Measurements from ENCODE around the gene PFKM. TPM values are rescaled to one million over a fixed set of nuclear protein-coding genes. Genes with fewer than 3 reads are reported as not detected.

The PFKM gene
- total RNA-seq, 2 experiments from 2014 or later = 59.7 to 65.8 TPM

DNA sequence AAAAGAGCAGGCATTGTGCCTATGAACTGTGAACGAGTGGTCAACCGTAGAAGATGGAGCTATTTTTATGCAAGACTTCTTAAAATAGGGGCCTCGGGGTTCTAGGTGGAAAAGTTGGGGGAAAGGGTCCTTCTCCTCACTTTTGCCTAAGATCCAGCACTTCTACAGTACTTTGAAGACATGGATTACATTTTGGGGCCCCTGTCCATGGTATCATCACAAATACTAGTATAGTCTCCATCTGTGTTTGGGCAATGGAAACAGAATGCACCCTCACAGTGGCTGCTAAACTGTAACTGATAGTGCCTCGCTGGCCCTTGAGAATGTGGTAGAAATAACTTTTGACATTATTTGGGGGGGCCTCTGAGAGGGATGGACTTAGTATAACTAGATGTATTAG, 58.8 kb downstream of the PFKM start:
- DNase-seq (no peak), ATAC-seq (no peak)
- no peaks in the 10 kb centered on the region for H3K36me3 Mint-ChIP-seq (ENCODE audit: low read depth)
- TF ChIP-seq, protein P1, sequence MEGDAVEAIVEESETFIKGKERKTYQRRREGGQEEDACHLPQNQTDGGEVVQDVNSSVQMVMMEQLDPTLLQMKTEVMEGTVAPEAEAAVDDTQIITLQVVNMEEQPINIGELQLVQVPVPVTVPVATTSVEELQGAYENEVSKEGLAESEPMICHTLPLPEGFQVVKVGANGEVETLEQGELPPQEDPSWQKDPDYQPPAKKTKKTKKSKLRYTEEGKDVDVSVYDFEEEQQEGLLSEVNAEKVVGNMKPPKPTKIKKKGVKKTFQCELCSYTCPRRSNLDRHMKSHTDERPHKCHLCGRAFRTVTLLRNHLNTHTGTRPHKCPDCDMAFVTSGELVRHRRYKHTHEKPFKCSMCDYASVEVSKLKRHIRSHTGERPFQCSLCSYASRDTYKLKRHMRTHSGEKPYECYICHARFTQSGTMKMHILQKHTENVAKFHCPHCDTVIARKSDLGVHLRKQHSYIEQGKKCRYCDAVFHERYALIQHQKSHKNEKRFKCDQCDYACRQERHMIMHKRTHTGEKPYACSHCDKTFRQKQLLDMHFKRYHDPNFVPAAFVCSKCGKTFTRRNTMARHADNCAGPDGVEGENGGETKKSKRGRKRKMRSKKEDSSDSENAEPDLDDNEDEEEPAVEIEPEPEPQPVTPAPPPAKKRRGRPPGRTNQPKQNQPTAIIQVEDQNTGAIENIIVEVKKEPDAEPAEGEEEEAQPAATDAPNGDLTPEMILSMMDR (IDR thresholded peaks at IDR 0.05) = no peak
- H3K4me1 Mint-ChIP-seq (ENCODE audit: low read depth) = peaks cover 16% of the 10 kb centered on the region
- H3K27me3 Mint-ChIP-seq = peaks cover 10% of the 10 kb centered on the region
- ChIA-PET CTCF (interaction anchor here (1.1 to 5.1 kb wide), 4 partner anchors 11 to 20 kb away, joined by 3 to 35 read pairs (median 14); no protein-coding TSS in a partner anchor), POLR2A (no interaction called here)
- intact Hi-C loops (cut with micrococcal nuclease) = no loop called here
- H3K9me3 Mint-ChIP-seq = no peaks in the 10 kb centered on the region
- H3K27ac Mint-ChIP-seq = no peak overlapping the region
- H3K4me3 Mint-ChIP-seq = no peak overlapping the region

DNA sequence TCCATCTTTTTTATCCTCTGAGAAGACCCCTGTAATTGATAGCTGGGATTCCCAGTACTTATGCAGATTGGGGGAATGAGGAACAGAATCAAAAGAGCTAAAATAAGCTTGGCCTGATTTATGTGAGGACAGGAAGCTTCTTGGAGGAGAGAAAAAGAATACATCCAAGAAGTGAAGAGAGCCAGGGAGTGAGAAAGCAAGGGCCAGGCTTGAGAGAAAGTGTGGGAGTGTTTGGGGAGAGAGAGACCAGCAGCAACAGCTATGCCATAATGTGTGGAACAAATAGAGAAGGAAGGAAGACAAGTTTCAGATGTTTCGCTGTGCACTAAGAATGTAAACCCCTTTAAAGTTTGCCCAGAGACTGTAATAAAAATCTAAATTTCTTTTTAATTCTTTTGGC, 60.3 kb downstream of the PFKM start:
- H3K36me3 Mint-ChIP-seq (ENCODE audit: low read depth) = no peaks in the 10 kb centered on the region
- peaks cover 19% of the 10 kb centered on the region for H3K4me1 Mint-ChIP-seq (ENCODE audit: low read depth)
- intact Hi-C loops (cut with micrococcal nuclease) = no loop called here
- DNase-seq (no peak), ATAC-seq (no peak)
- TF ChIP-seq, protein P1 (IDR thresholded peaks at IDR 0.05) = no peak
- POLR2A ChIA-PET = interaction anchor here (0.9 kb wide), 1 partner anchor 9 kb away, joined by 3 read pairs; no protein-coding TSS in a partner anchor
- peaks cover 16% of the 10 kb centered on the region for H3K27me3 Mint-ChIP-seq
- H3K4me3 Mint-ChIP-seq = no peak overlapping the region
- no peaks in the 10 kb centered on the region for H3K9me3 Mint-ChIP-seq
- CTCF ChIA-PET = interaction anchor here (0.7 to 5.1 kb wide), 6 partner anchors 8 to 19 kb away, joined by 3 to 35 read pairs (median 6); no protein-coding TSS in a partner anchor
- no peak overlapping the region for H3K27ac Mint-ChIP-seq

GRCh38 chr12:48180424-48180823, 61.3 kb downstream of the PFKM start:
- Mint-ChIP-seq H3K9me3 (no peaks in the 10 kb centered on the region), H3K36me3 (ENCODE audit: low read depth) (no peaks in the 10 kb centered on the region), H3K4me1 (ENCODE audit: low read depth) (peaks cover 19% of the 10 kb centered on the region), H3K27ac (no peak overlapping the region), H3K27me3 (peaks cover 25% of the 10 kb centered on the region), H3K4me3 (no peak overlapping the region)
- ChIA-PET POLR2A (interaction anchor here (0.9 kb wide), 1 partner anchor 9 kb away, joined by 3 read pairs; no protein-coding TSS in a partner anchor), CTCF (interaction anchor here (1.5 to 3.4 kb wide), 3 partner anchors 14 to 18 kb away, joined by 4 to 21 read pairs (median 8); no protein-coding TSS in a partner anchor)
- DNase-seq (no peak), ATAC-seq (no peak)
- intact Hi-C loops (cut with micrococcal nuclease) = loop anchor here (10.0 kb wide), 1 partner anchor 434 kb away; no protein-coding TSS in a partner anchor
- TF ChIP-seq, protein P1 (IDR thresholded peaks at IDR 0.05) = peak; percentile 24

- H3K4me3 Mint-ChIP-seq = no peak overlapping the region
- H3K27ac Mint-ChIP-seq = no peak overlapping the region
- no peak for ATAC-seq
- intact Hi-C loops (cut with micrococcal nuclease) = loop anchor here (10.0 kb wide), 1 partner anchor 434 kb away; no protein-coding TSS in a partner anchor
- peaks cover 29% of the 10 kb centered on the region for H3K27me3 Mint-ChIP-seq
- DNase-seq = no peak
- CTCF ChIA-PET = interaction anchor here (1.0 to 1.5 kb wide), 2 partner anchors 15 kb away, joined by 4 read pairs; no protein-coding TSS in a partner anchor
- TF ChIP-seq, protein P1 (IDR thresholded peaks at IDR 0.05) = no peak
- H3K36me3 Mint-ChIP-seq (ENCODE audit: low read depth) = no peaks in the 10 kb centered on the region
- POLR2A ChIA-PET = interaction anchor here (0.8 to 1.0 kb wide), 2 partner anchors 23 to 74 kb away, joined by 3 read pairs; no protein-coding TSS in a partner anchor
- peaks cover 16% of the 10 kb centered on the region for H3K4me1 Mint-ChIP-seq (ENCODE audit: low read depth)
- no peaks in the 10 kb centered on the region for H3K9me3 Mint-ChIP-seq
Observed at GRCh38 chr12:48180857-48181495, 61.8 kb downstream of the PFKM start.

DNA sequence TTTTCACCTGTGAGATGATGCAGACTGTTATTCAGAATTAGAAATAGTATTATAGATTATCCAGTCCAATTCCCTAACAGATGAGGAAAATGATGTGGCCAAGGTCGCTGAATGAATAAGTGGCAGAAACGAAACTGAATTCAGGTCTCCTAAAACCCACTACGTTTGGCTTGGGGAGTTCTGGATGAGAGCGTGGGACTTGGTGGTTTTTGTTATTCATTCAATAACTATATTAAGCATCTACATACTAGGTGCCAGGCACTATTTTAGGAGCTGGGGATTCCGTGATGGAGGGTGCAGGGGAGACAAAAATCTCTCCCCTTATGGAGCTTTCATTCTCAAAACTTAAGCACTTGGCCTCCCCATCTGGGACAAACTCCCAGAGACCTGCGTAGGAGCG, 63.5 kb downstream of the PFKM start:
- Mint-ChIP-seq H3K27me3 (peaks cover 28% of the 10 kb centered on the region), H3K27ac (no peak overlapping the region), H3K4me3 (peak overlapping the region; percentile 83), H3K9me3 (no peaks in the 10 kb centered on the region), H3K4me1 (ENCODE audit: low read depth) (peaks cover 16% of the 10 kb centered on the region), H3K36me3 (ENCODE audit: low read depth) (no peaks in the 10 kb centered on the region)
- ChIA-PET CTCF (interaction anchor here (0.8 to 1.5 kb wide), 23 partner anchors 9 to 436 kb away, joined by 3 to 18 read pairs (median 3); partner anchors contain the start of genes ASB8 and PFKM), POLR2A (interaction anchor here (0.8 to 1.3 kb wide), 2 partner anchors 8 to 19 kb away, joined by 3 read pairs; no protein-coding TSS in a partner anchor)
- ATAC-seq = no peak
- TF ChIP-seq, protein P1 (IDR thresholded peaks at IDR 0.05) = no peak
- DNase-seq = no peak
- intact Hi-C loops (cut with micrococcal nuclease) = loop anchor here (10.0 kb wide), 1 partner anchor 432 kb away; no protein-coding TSS in a partner anchor
